Stimulated activated CD8-positive, alpha-beta memory T cell treated with anti-CD3 and anti-CD28 coated beads, Interleukin-15, amount 100 ng/mL, for 4 hours (primary cell): ENCODE data around the gene KDELR1.
A peak's percentile ranks its signal among the peaks of the same experiment; 100 is the strongest.

Experiments used
- DNase-seq, 2 donors: peaks; one replicate each; pipeline ENCODE4 v3.0.0-alpha.2; 2020; ENCODE audit warnings: low read depth in 2 of 2

KDELR1 gene

DNA sequence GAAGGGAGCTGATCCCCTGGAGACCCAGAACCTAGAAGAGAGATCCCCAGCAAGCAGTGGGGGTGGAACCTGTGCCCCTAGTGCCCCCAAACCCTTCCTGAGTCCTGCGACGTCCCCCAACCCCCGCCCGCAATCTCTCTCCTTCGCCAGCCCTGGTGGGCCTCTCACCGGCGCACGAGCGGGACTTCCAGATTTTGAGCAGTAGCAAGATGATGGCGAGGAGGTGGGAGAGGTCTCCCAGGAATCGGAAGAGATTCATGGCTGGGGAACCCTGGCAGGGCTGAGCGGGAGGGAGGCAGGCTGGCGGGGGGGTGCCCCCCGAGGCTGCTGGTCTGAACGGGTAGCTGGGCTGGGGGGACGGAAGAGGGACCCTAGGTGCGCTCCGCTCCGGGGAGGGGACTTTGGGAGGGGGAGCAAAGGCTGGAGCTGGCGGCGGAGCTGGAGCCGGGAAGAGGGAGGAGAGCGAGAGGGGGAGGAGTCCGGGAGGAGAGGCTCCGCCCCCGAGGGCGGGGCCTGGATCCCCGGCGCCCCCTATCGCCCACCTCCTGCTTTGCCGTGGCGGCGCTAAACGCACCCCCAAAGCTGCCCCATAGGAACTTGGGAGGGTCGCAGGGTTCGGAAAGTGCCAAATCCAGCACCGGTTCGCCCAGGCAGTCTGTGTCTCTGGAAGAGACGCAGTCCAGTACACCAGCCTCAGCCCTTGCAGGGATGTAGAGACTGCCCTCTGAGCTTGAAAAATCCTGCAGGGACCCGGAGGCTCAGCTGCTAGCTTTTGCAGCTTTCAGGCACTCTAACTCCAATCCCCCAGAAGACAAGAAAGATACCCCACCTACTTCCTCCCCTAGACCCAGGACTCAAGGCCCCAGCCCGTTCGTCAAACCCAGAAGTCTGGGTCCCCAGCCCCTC is at the start of gene KDELR1:
Gene KDELR1 (minus strand): TSS at position 452 of the 906 bp plus-strand sequence. CDS start 193 bp downstream, at position 259.
- DNase-seq: peak in 1 of 2 donors; percentile 50

DNA sequence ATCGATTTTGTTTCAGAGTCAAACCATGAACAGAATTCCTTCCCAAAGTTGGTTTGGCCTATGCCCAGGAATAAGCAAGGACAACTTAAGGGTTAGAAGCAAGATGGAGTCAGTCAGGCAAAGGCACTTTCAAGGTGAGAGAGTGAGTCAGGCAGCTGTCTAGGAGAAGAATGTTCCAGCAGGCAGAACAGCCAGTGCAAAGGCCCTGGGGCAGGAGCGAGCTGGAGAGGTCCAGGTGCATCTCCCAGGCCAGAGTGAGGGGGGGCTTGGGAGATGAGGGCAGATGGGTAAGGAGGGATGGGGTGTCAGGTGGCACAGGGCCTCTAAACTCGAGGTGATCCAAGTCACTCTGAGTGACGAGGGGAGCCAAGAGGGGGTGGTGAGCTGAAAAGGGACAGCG is 45.2 kb upstream of the KDELR1 start:
- no peak for DNase-seq

DNA sequence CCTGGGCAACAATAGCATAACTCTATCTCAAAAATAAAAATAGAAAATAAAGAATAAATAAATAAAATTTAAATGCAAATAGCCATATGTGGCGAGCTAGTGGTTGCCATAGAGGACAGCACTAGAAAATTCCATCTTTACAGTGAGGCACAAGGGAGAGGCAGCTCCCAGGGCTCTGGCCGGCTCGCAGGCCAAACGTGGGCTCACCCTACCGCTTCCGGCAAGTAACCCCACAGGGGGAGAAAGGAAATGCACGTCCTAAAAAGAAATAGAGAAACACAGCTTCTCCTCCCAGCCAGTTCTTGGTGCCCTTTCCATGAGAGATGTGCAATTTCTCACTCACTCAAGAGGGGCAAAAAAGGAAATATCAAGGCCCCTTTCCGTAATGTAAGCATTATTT is 42.0 kb upstream of the KDELR1 start:
- no peak for DNase-seq

DNA sequence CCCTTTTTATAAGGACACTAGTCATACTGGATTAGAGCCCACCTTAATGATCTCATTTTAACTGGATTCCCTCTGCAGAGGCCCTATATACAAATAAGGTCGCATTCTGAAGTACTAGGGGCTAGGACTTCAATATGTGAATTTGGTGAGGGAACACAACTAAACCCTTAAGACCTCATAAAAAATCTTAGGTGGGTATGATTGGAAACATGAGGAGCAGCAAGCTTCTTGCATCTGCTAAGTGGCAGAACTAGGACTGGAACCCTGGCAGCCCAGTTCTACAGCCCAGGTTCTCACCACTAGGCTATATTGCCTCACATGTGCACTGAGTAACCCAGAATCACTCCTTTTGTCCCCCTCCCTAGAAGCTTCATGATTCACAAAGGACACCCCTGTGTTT is 37.3 kb upstream of the KDELR1 start:
- no peak for DNase-seq

DNA sequence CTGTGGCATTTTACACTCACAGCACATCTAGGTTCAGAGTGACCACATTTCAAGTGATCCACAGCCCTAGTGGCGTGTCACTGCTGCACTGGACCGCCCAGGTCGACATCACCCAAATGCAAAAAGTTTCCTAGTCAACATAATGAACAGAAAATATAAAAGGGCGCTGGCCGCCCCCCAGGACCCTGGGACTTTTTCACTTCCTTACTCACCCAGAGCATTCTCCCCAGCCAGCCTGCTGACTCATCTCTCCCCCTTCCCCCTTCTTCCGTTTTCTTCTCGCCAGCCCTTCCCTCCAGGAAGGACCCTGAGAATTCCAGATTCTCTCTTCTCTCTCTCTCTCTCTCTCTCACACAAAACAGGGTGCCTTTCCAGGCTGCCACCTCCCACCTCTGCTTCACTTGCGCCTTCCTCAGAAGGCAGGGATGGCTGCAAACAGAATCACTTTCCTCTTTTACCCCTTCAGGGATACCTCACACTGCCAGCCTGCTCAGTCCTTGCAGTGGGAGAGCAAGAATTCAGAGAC is 33.4 kb upstream of the KDELR1 start:
- DNase-seq: no peak

DNA sequence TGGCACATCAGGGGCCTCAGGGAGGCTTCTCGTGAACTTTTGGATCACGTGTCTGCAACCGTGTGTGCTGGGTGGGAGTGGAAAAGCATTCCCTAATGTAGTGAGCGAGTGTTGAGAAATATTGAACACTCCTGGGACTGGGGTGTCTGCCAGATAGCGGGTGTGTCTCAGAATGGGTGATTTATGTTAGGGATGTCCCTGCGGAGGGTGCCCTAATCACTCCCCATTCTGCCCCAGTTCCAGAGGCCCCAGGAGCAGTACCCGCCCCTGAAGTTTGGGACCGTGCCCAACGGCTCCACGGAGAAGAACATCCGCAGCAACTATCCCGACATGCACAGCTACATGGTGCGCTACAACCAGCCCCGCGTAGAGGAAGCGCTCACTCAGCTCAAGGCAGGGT is 30.2 kb upstream of the KDELR1 start:
- DNase-seq: no peak

DNA sequence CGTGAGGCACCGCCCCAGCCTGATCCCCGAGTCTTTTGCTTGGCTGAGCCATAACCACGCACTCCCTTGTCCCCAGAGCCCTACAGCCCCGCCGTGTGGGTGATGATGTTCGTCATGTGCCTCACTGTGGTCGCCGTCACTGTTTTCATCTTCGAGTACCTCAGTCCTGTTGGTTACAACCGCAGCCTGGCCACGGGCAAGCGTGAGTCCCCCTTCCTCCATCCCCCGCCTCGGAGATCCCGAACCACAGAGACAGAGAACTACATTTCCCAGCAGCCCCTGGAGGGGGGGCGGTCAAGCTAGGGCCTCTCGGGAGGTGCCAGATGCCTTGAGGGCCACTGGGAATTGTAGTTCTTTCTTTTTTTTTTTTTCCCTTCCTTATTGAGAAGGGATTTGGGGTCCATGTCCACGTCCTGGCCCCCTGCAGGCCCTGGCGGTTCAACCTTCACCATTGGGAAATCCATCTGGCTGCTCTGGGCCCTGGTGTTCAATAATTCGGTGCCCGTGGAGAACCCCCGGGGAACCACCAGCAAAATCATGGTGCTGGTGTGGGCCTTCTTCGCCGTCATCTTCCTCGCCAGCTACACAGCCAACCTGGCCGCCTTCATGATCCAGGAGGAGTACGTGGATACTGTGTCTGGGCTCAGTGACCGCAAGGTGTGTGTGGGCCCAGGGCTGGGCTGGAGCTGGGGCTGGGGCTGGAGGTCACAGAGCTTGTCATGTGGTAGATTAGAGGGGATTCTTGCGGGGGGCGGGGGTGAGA is 28.0 kb upstream of the KDELR1 start:
- peak; percentile 42 to 50 for DNase-seq

DNA sequence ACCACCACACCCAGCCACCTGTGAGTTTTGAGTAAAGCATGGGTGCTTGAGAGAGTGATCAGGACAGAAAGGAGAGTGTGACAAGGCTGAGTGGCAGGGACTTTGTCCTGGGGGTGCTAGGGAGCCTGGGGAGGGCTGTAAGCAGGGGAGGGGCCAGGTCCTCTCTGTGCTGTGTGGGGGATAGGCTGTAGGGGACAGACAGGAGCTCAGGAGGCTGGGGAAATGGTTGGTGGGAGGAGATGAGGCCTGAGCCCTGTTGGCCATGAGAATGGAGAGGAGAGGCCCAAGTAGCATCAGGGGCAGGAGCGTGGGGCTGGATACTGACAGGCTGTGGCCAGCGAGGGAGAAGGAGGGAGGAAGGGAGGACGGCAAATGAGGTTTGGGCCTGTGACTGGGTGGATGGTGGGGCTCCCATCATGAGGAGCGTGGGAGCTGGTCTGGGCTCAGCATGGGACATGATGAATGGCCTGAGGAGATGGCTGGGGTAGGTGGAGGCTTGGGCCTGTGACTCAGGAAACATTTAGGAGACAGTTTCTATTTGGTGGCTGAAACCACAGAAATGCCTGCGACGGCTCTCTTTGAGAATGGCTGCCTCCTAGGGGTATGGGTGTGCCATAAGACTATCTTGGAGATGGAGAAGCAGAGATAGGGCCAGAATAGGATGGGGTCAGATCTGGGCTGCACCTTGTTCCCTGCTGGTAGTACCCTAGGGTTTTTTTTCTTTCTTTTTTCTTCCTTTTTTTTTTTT is 27.1 kb upstream of the KDELR1 start:
- DNase-seq: no peak

DNA sequence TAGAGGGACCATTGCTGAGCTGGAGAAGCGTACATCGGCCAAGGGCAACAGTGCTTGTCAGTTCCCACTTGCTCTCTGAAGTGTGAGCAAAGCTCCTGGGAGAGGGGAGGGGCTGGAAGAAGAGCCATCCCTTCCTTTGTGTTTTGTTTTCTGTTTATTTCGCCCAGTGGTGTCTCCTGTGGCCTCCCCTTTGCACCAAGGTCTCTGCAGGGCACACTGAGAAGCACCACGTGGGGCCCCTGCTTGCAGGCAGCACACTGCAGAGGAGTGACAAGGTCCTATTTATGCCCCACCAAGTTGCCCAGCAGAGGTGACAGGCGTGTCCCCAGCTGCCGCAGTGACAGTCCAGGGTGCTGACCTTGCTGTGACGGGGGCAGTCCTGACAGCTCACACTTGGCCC is 26.1 kb upstream of the KDELR1 start:
- no peak for DNase-seq

DNA sequence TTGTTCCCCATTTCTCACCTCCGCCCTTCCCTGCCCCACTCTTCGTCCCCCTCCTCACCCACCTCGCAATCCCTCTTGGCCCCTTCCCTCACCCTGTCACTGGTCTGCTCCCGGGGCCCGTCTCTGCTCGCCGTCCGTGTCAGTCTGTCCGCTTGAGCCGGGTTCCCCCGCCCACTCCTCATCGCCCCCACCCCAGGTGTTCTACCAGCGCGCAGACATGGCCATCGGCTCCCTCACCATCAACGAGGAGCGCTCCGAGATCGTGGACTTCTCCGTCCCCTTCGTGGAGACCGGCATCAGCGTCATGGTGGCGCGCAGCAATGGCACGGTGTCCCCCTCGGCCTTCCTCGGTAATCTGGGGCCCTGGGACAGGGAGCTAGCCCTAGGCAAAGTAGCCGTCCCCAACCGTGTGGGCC is 24.5 kb upstream of the KDELR1 start:
- DNase-seq: no peak

DNA sequence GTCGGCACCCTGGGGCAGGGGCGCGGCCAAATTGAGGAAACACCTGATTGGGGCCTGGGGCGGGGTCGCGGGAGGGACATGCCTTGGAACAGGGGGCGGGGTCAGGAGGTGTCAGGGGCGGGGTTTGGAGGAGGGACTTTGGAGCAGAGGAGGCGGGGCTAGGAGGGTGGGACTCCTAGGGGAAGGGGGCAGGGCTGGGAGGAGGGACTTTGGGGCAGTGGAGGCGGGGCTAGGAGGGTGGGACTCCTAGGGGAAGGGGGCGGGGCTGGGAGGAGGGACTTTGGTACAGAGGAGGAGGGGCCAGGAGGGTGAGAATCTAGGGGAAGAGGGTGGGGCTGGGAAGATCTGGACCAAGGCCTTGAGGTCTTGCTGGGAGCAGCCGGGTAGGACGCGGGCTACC is 24.0 kb upstream of the KDELR1 start:
- DNase-seq: peak in 1 of 2 donors; percentile 50

DNA sequence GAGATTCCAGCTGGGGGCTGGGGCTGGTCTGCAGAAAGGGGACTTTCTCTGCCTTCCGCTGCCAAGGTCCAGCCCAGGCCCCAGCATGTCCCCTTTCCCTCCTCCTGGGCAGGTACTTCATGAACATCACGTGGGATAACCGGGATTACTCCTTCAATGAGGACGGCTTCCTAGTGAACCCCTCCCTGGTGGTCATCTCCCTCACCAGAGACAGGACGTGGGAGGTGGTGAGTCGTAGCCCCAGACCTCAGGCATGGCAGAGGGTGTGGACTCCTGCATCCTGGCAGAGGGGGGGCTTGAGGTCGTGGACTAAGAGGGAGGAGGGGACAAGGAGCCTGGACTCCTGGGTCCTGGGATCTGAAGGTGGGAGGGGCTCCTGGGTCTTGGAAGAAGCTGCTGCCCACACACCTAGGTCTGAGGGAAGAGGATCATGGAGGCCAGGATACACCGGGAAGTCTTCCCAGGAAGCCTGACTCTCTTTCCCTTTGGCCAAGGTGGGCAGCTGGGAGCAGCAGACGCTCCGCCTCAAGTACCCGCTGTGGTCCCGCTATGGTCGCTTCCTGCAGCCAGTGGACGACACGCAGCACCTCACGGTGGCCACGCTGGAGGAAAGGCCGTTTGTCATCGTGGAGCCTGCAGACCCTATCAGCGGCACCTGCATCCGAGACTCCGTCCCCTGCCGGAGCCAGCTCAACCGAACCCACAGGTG is 22.7 kb upstream of the KDELR1 start:
- no peak for DNase-seq

DNA sequence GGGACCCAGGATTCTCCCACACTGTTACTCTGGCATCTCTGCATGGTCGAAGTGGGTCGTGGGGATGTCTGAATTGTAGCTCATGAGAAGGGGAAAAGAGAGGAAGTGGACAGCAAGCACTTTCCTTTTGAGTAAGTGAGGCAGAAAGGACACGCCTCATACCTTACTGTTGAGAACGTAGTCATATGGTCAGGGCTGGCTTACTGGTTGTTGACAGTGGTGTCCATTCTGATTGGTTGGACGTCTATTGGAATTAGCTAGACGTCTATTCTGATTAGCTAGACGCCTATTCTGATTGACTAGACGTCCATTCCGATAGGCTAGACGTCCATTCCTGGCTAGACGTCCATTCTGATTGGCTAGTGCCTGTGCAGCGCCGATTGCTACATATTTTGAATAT is 14.5 kb upstream of the KDELR1 start:
- no peak for DNase-seq

DNA sequence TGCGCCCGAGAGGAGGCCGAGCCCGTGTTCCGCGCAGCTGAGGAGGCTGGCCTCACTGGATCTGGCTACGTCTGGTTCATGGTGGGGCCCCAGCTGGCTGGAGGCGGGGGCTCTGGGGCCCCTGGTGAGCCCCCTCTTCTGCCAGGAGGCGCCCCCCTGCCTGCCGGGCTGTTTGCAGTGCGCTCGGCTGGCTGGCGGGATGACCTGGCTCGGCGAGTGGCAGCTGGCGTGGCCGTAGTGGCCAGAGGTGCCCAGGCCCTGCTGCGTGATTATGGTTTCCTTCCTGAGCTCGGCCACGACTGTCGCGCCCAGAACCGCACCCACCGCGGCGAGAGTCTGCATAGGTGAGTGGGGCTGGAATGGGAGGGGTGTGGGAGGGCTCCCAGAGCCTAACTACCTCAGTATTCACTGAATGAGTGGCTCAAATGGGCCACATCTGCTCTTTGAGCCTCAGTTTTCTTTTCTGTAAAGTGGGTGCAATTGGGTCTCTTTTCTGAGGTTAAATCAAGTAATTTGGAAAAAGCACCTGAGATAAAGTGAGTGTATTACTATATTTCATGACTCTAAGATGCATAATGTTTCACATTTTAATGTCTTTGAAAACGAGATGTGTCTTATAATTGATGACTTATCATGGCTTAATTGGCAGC is 13.8 kb upstream of the KDELR1 start:
- no peak for DNase-seq

DNA sequence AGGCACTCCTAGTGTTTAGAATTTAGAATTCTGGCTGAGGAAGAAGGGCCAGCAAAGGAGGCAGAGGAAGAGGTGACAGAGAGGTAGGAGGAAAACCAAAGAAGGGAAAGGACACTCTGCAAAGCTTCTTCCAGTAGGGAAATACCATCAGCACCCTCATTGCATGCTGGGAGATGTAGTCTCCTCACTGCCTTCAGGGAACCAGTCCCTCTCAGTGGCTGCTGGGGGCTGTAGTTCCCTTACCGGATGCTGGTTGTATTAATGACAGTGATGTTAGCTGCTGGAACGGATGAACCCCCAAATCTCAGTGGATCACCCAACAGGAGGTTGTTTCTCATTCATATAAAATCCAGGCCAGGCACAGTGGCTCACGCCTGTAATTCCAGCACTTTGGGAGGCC is 12.3 kb upstream of the KDELR1 start:
- DNase-seq: no peak

DNA sequence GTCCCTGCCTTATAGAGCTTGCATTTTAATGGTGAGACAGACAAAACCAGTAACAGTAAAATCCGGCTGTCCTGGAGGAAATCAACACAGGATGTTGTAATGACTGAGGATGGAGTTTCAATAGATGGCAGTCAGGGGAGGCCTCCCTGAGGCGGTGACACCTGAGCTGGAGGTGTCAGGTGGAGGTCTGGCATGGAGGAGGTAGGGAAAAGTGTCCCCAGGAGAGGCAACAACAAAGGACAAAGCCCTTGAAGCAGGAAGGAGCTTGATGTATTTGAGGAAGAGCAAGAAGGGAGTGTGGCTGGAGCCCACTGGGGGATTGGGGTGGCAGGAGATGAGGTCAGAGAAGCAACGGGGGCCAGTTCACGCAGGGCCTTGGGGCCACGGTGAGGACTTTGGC is 9.9 kb upstream of the KDELR1 start:
- DNase-seq: no peak

DNA sequence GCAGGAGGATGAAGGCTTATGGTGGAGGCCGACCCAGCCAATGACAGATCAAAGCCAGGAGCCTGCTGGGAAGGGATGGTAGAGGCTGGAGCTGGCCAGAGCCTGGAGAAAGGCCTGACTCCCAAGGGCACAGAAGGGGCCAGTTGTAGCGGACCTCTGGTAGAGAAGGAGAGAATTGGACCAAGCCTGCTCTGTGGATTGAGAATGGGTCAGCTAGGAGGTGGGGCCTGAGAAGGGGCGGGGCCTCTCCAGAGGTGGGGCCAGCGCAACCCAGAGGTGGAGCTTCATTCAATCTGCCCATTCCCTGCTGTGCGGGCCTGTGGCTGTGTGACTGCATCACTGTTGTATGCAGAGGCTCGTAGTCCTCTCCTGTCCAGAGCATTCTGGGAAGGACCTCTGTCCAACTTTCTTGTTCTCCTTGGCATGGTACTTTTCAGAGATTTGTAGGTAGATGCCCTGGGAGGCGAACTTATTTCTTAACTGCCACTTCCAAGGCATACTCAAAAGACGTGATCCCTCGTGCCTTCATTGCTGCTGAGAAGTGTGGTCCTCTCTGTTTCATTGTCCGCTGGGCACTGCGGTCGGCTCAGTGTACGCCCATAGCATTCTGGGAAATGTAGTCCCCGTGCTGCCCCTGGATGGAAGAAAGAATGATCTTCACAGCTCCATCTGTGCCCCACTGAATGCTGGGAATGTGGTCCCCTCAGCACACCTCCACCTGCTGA is 8.8 kb upstream of the KDELR1 start:
- no peak for DNase-seq

DNA sequence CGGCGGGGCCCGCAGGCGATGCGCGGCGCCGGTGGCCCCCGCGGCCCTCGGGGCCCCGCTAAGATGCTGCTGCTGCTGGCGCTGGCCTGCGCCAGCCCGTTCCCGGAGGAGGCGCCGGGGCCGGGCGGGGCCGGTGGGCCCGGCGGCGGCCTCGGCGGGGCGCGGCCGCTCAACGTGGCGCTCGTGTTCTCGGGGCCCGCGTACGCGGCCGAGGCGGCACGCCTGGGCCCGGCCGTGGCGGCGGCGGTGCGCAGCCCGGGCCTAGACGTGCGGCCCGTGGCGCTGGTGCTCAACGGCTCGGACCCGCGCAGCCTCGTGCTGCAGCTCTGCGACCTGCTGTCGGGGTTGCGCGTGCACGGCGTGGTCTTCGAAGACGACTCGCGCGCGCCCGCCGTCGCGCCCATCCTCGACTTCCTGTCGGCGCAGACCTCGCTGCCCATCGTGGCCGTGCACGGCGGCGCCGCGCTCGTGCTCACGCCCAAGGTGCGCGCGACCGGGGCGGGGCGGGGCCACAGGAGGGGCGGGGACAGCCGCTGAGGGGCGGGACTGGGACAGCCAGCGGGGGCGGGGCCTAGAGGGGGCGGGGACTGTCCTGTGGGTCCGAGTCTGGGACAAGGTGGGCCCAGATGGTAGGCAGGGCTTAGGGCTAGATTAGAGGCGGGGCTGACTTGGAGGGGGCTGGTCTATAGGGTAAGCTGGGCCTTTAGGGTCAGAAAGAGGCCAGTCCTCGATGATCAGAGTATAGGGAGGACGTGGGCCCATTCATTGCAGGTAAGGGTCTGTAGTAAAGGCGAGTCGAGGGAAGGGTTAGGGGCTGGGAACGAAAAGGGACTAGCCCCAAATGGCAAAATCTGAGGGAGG is 7.3 kb upstream of the KDELR1 start:
- DNase-seq: peak; percentile 68 to 70

DNA sequence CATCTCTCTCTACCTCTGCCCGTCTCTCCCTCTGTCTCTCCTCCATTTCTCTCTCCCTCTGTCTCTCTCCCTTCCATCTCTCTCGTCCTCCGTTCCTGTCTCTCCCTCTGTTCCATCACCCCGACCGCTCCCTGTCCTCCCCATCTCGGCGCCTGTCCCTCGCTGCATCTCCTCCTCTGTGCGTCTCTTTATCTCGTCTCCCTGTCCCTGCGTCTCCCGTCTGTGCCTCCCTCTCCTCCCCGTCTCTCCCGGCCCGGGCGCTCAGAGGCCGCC is 6.7 kb upstream of the KDELR1 start:
- no peak for DNase-seq
